ENCODE data around the gene FAM136A.

FAM136A gene

GRCh38 chr2:70340075-70340474 lies 38.2 kb upstream of the FAM136A start:
- in situ Hi-C loops (cut with HindIII; ENCODE audit: low sequenced_read_pairs) = no loop called here
- no peak for TF ChIP-seq CTCF (IDR thresholded peaks at IDR 0.05; ENCODE audit: low read depth, low read length, missing control alignments)
- H3K4me3 ChIP-seq (ENCODE audit: low read depth, low read length) = no peak overlapping the region
- no peak for DNase-seq (ENCODE audit: low read depth)

GRCh38 chr2:70336552-70336951 lies 34.7 kb upstream of the FAM136A start:
- H3K4me3 ChIP-seq (ENCODE audit: low read depth, low read length) = no peak overlapping the region
- in situ Hi-C loops (cut with HindIII; ENCODE audit: low sequenced_read_pairs) = no loop called here
- no peak for DNase-seq (ENCODE audit: low read depth)
- no peak for TF ChIP-seq CTCF (IDR thresholded peaks at IDR 0.05; ENCODE audit: low read depth, low read length, missing control alignments)

GRCh38 chr2:70331012-70331411 lies 29.1 kb upstream of the FAM136A start:
- no peak overlapping the region for H3K4me3 ChIP-seq (ENCODE audit: low read depth, low read length)
- DNase-seq (ENCODE audit: low read depth) = no peak
- TF ChIP-seq CTCF (IDR thresholded peaks at IDR 0.05; ENCODE audit: low read depth, low read length, missing control alignments) = no peak
- in situ Hi-C loops (cut with HindIII; ENCODE audit: low sequenced_read_pairs) = no loop called here

DNA sequence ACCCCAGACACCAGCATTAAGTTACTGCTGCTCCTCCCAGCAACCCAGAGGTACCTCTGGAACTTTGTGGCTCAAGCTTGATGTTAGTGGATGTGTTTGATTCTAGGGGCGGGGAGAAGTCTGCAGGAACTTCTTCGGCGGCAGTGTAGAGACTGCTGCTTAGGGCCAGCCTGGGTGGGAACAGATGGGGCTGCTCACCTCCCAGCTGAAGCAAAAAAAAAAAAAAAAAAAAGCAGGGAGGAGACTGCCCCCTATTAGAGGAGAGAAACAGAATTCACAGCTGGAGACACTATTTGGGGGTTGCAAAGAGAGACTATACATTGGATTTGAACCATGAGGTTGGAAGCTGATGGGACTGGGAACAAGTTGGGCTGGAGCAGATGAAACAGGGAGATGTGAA lies 28.6 kb upstream of the FAM136A start:
- DNase-seq (ENCODE audit: low read depth) = no peak
- TF ChIP-seq CTCF (IDR thresholded peaks at IDR 0.05; ENCODE audit: low read depth, low read length, missing control alignments) = no peak
- H3K4me3 ChIP-seq (ENCODE audit: low read depth, low read length) = no peak overlapping the region
- in situ Hi-C loops (cut with HindIII; ENCODE audit: low sequenced_read_pairs) = no loop called here

GRCh38 chr2:70328921-70329561 lies 27.2 kb upstream of the FAM136A start:
- in situ Hi-C loops (cut with HindIII; ENCODE audit: low sequenced_read_pairs) = no loop called here
- no peak overlapping the region for H3K4me3 ChIP-seq (ENCODE audit: low read depth, low read length)
- no peak for TF ChIP-seq CTCF (IDR thresholded peaks at IDR 0.05; ENCODE audit: low read depth, low read length, missing control alignments)
- no peak for DNase-seq (ENCODE audit: low read depth)

GRCh38 chr2:70325875-70326274 lies 24.0 kb upstream of the FAM136A start:
- TF ChIP-seq CTCF (IDR thresholded peaks at IDR 0.05; ENCODE audit: low read depth, low read length, missing control alignments) = no peak
- H3K4me3 ChIP-seq (ENCODE audit: low read depth, low read length) = no peak overlapping the region
- in situ Hi-C loops (cut with HindIII; ENCODE audit: low sequenced_read_pairs) = no loop called here
- DNase-seq (ENCODE audit: low read depth) = no peak

Data from astrocyte of the cerebellum (primary cell).